MM.1S (cell line): ENCODE results near the gene LHFPL2.

Source experiments
- DNase-seq: peaks from one replicate; pipeline ENCODE4 v3.0.0-alpha.2; 2015
- H2AFZ ChIP-seq: fragments of 300-600 bp; sonication (generic); 2 replicates; pipeline ENCODE4 v1.6.0; 2016; ENCODE audit warnings: antibody characterized with exemption, low read length
- H3F3A ChIP-seq: fragments of 300-600 bp; sonication (generic); 2 replicates; pipeline ENCODE4 v1.6.1; 2016; ENCODE audit warnings: mild to moderate bottlenecking, antibody characterized with exemption, low read length, moderate library complexity, mixed read lengths; ENCODE audit not compliant: insufficient read depth
- H3K27ac ChIP-seq: fragments of 300-600 bp; sonication (generic); 2 replicates; pipeline ENCODE4 v1.5.1; 2016; ENCODE audit warnings: mild to moderate bottlenecking, low read length
- H3K27me3 ChIP-seq: fragments of 300-600 bp; sonication (generic); replicated peaks from 2 replicates; pipeline ENCODE4 v1.6.0; 2016; ENCODE audit warnings: low read length; ENCODE audit not compliant: insufficient read depth
- H3K36me3 ChIP-seq: fragments of 300-600 bp; sonication (generic); replicated peaks from 2 replicates; pipeline ENCODE4 v1.6.1; 2016; ENCODE audit warnings: mild to moderate bottlenecking, low read length, mixed read lengths; ENCODE audit not compliant: insufficient read depth
- H3K4me1 ChIP-seq: fragments of 300-600 bp; sonication (generic); 2 replicates; pipeline ENCODE4 v1.6.1; 2016; ENCODE audit warnings: low read length, mixed read lengths
- H3K4me2 ChIP-seq: fragments of 300-600 bp; sonication (generic); 2 replicates; pipeline ENCODE4 v1.6.0; 2016; ENCODE audit warnings: low read depth, low read length
- H3K4me3 ChIP-seq: fragments of 300-600 bp; sonication (generic); 2 replicates; pipeline ENCODE4 v1.5.1; 2016; ENCODE audit warnings: low read length, mixed read lengths
- H3K79me2 ChIP-seq: fragments of 300-600 bp; sonication (generic); 2 replicates; pipeline ENCODE4 v1.6.1; 2016; ENCODE audit warnings: mixed run types, low read length, mixed read lengths
- H3K9ac ChIP-seq: fragments of 300-600 bp; sonication (generic); 2 replicates; pipeline ENCODE4 v1.6.1; 2016; ENCODE audit warnings: low read length, mixed read lengths
- H3K9me2 ChIP-seq: fragments of 300-600 bp; sonication (generic); replicated peaks from 2 replicates; pipeline ENCODE4 v1.6.1; 2016; ENCODE audit warnings: mild to moderate bottlenecking, low read length, mixed read lengths; ENCODE audit not compliant: insufficient read depth
- H3K9me3 ChIP-seq: fragments of 300-600 bp; sonication (generic); replicated peaks from 2 replicates; pipeline ENCODE4 v1.6.1; 2016; ENCODE audit warnings: mild to moderate bottlenecking, low read length, mixed read lengths; ENCODE audit not compliant: insufficient read depth
- H4K20me1 ChIP-seq: fragments of 300-600 bp; sonication (generic); 2 replicates; pipeline ENCODE4 v1.6.1; 2016; ENCODE audit warnings: mild to moderate bottlenecking, low read length, moderate library complexity, mixed read lengths; ENCODE audit not compliant: insufficient read depth
- CTCF ChIP-seq: fragments of 300-600 bp; sonication (generic); IDR thresholded peaks from 2 replicates; pipeline ENCODE4 v1.5.1; 2016; ENCODE audit warnings: antibody characterized with exemption, low read length, mixed read lengths
- EZH2 ChIP-seq: fragments of 300-600 bp; sonication (generic); optimal IDR thresholded peaks from 2 replicates; pipeline ENCODE3; 2017; ENCODE audit warnings: low read depth, mild to moderate bottlenecking, antibody characterized with exemption, low read length, mixed read lengths
- EZH2phosphoT487 ChIP-seq: fragments of 300-600 bp; sonication (generic); IDR thresholded peaks from 2 replicates; pipeline ENCODE4 v1.6.1; 2018; ENCODE audit warnings: antibody characterized with exemption, low read length

The LHFPL2 gene

DNA sequence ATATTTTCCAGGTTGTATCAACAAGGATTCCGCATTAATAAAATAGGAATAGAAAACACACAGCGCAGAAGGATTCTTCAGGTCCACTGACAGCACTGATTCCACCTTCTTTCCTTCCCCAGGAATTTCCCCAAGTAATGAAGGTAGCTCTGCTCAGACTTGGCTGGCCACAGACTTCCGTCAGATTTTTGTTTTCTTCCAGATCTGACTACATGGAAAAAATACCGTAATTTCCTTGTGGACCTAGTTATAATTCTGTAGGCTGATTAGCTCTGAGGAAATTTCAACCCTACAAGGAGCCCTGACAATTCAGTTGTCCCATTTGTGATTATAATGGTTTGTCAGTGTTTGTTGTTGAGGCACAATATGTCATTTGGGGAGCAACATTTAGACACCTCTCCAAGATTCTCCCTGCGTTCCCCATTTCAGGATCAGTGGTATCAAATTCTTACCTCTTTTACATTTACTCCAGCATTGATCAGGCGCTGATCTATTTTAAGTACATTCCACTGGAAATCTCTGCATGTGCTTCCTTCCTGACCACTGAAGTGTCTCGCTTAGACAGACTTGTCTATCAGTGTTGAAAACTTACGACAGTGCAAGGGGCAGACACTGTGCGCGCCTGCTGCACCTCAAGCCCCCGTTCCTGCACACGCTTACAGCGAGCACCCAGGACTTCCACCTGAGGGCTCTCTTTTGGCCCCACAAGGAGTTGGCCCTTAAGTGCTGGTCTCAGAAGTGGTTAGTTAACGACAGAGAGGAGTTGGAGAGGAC lies 94.8 kb downstream of the LHFPL2 start:
- H4K20me1 ChIP-seq = no peaks in the 10 kb centered on the region

GRCh38 chr5:78552729-78553342 lies 95.7 kb downstream of the LHFPL2 start:
- H3K27ac ChIP-seq = no peak overlapping the region
- H3K4me2 ChIP-seq = no peak overlapping the region
- no peaks in the 10 kb centered on the region for H3K4me1 ChIP-seq

More for the DNA sequence above, 94.8 kb downstream of the LHFPL2 start:
- TF ChIP-seq EZH2phosphoT487 (no peak), EZH2 (no peak), CTCF (no peak)
- no peak for DNase-seq
- no peaks in the 10 kb centered on the region for H3K36me3 ChIP-seq
- H3K9me3 ChIP-seq = no peaks in the 10 kb centered on the region
- H3K4me1 ChIP-seq = no peaks in the 10 kb centered on the region
- no peak overlapping the region for H3K4me3 ChIP-seq
- no peaks in the 10 kb centered on the region for H3F3A ChIP-seq
- no peak overlapping the region for H3K27ac ChIP-seq
- no peaks in the 10 kb centered on the region for H3K79me2 ChIP-seq
- H2AFZ ChIP-seq = no peak overlapping the region
- no peak overlapping the region for H3K4me2 ChIP-seq
- no peaks in the 10 kb centered on the region for H3K9me2 ChIP-seq
- no peak overlapping the region for H3K9ac ChIP-seq
- no peaks in the 10 kb centered on the region for H3K27me3 ChIP-seq

DNA sequence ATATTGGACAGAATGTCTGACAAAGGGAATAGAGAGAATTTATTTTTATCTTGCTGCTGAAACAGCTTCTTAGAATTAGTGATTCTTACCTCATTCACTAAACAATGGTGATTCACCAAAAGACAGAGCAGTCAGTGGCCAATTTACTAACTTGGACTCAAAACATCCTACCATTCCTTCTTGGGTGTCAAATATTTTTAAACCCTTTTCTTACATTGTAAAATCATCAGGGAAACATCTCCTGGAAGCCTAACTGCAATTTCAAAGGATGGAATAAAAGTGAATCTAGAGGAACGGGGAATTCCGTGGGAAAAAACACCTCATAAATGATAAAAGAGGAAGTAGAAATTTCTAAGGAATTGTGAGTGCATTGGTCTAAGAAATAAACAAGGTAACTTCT lies 97.7 kb downstream of the LHFPL2 start:
- Histone ChIP-seq H3F3A (no peaks in the 10 kb centered on the region), H2AFZ (no peak overlapping the region), H3K79me2 (no peaks in the 10 kb centered on the region), H3K4me3 (no peak overlapping the region), H3K36me3 (no peaks in the 10 kb centered on the region), H3K4me2 (no peak overlapping the region), H3K9me2 (no peaks in the 10 kb centered on the region), H3K27me3 (no peaks in the 10 kb centered on the region), H4K20me1 (no peaks in the 10 kb centered on the region), H3K9ac (no peak overlapping the region), H3K4me1 (no peaks in the 10 kb centered on the region), H3K9me3 (no peaks in the 10 kb centered on the region), H3K27ac (no peak overlapping the region)
- no peak for DNase-seq
- TF ChIP-seq CTCF (no peak), EZH2 (no peak), EZH2phosphoT487 (no peak)

More at GRCh38 chr5:78552729-78553342, 95.7 kb downstream of the LHFPL2 start:
- TF ChIP-seq CTCF (no peak), EZH2phosphoT487 (no peak), EZH2 (no peak)
- Histone ChIP-seq H3F3A (no peaks in the 10 kb centered on the region), H3K9me2 (no peaks in the 10 kb centered on the region), H3K36me3 (no peaks in the 10 kb centered on the region), H3K27me3 (no peaks in the 10 kb centered on the region), H3K9me3 (no peaks in the 10 kb centered on the region), H2AFZ (no peak overlapping the region), H3K9ac (no peak overlapping the region), H4K20me1 (no peaks in the 10 kb centered on the region), H3K79me2 (no peaks in the 10 kb centered on the region), H3K4me3 (no peak overlapping the region)
- DNase-seq = no peak
